HG02763 (cell line): ENCODE measurements around the gene SSTR3.

ENCODE experiments used
- ATAC-seq: cut with Tn5 transposase; IDR thresholded peaks from one replicate; pipeline ENCODE4 v1.9.1; 2021; ENCODE audit warnings: mild to moderate bottlenecking, moderate library complexity; ENCODE audit not compliant: unreplicated experiment

SSTR3 gene

GRCh38 chr22:37198258-37199102 is 13.8 kb downstream of the SSTR3 start:
- no peak for ATAC-seq

DNA sequence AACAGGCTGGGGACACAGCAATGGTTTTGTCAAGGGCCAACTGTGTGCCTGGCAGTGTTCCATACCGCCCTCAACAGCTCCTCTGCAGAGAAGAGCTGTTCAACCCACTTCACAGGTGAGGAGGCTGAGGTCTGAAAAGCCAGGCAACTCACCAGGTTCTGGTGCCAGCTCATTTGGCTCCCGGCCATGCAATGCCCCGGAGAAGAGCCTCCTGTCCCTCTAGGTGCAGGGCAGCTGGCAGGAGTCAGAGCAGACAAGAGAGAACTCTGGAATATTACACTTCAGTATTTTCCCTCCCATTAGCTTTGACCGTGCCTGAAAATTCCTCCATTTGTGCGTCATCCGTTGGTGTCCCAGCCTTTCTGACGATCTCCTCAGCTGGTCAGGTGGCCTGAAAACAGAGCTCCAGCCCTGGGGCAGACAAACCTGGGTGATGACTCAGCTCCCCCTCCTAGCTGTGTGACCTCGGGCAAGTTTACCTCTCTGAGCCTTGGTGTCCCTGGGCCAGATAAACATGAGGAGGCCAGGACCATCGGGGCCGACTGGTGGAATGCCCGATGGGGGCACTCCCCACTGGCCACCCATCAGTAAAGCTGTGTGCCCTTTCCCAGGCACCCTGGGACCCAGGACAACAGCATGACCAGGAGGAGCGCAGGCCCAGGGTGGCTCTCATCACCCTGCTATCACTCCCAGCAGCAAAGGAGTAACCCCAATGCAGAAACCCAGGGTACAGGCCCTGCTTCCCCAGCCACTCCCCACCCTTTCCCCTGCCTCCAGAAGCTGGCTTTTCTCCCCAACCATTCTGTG is 14.6 kb downstream of the SSTR3 start:
- ATAC-seq: no peak

- no peak for ATAC-seq
These were observed 15.5 kb downstream of the SSTR3 start for GRCh38 chr22:37196539-37197450.

DNA sequence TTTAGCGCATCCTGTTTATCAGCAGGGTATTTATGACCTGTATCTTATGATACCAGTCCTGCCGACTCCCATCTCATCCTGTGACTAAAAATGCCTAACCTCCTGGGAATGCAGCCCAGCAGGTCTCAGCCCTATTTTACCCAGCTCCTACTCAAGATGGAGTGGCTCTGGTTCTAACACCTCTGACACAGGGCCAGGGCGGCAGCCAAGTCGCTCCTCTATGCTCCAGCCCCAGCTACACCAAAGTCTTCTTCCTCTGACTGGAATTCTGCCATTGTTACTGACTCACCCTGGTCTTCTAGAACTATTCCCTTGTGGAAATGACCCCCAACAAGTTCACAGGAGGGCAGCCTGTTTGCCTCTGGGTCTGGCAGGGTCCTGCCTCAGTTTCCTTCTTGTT is 16.4 kb downstream of the SSTR3 start:
- no peak for ATAC-seq

- no peak for ATAC-seq
These were observed 17.5 kb downstream of the SSTR3 start for GRCh38 chr22:37194750-37195149.

DNA sequence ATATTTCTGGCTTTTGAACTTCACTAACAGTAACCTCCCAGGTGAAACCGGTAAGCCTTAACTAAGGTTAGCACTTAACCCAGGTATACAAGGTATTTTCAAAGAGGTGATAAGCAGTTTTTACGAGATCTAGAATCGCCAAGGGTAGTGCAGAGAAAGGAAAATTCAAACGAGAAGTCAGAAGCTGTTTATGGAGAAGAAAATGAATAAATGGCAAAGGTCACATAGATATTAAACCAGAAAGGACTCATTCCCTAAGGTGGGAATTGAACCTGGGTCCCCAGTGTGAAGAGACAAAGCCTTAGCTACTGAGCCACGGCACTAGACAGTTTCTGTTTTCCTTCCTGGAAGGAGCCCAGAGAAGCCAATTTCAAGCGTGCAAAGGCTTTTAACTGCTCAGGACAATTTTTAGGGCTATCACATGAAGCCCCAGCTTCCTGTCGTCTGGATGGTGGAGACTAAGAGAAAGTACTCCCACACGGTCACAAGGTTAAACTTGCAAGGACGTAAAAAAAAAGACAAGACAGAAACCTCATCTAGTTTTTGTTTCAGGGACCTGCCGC is 18.6 kb downstream of the SSTR3 start:
- no peak for ATAC-seq

- ATAC-seq: no peak
These were observed 19.5 kb downstream of the SSTR3 start for GRCh38 chr22:37192741-37193140.

- ATAC-seq: no peak
These were observed 20.1 kb downstream of the SSTR3 start for GRCh38 chr22:37192204-37192603.

DNA sequence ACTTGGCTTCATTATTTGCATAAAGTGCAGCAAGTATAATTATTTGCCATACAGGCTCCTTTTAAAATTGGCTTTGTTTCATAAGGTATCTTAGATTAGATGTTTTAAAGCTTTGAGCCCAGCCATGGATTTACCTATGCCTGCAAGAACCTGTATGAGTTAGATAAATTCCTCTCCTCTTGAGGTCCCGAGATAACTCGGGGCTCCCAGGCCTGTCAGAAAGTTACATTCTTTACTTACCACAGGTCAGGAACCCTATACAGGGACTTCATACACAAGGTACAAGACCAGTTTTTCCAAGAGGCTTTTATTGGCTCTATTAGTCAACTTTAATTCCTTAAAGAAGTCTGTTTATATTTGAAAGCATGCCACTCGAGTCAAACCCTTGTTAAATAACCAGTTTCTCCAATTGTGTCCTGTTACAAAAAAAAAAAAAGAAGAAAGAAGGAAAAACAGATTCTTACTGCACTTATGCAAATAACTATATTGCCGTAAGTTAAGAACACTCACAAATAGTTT is 22.0 kb downstream of the SSTR3 start:
- no peak for ATAC-seq

- no peak for ATAC-seq
These were observed 23.3 kb downstream of the SSTR3 start for GRCh38 chr22:37188901-37189466.

DNA sequence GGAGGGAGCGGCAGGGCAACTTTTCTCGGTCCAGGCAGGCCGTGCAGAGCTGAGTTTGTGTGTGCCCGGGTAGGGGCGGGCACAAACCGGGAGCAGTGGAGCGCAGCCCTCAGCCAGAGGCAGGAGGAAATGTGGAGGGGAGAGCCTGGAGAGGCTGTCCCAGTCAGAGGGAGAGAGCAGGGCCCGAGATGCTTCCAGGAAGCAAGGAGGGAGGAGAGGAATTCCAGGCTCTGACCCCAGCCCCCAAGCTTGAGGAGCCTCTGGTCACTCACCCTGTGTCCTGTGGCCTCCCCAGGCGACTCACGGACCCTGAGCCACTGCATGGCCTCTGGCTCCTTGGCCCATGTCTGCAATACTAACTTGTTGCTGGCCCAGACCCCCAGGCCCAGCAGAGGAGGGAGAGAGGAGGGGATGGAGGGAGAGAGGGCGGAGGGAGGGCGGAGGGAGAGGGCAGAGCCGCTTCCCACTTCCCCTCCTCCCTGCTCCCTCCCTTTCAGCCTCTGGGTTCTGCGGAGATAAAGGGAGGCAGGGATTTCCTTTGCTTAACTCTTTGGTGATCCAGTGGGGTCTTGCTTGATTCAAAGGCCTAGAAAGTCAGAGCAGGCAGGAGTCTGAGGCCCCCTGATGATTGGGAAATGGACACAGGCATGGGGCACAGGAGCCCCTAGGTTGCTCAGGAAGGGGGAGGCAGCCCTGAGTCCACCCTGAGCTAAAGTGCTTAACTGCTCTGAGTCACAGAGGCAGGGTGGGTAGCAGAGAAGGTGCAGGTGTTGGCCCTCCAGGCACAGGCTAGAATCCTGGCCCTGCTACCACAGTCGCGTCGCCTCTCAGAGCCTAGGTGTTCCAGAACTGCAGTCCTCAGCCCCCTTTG is 24.2 kb downstream of the SSTR3 start, which contains the start of gene C1QTNF6:
TSS of gene C1QTNF6 (minus strand) at position 357 of the 871 bp plus-strand sequence. CDS start at position 323, 34 bp downstream.
- no peak for ATAC-seq

DNA sequence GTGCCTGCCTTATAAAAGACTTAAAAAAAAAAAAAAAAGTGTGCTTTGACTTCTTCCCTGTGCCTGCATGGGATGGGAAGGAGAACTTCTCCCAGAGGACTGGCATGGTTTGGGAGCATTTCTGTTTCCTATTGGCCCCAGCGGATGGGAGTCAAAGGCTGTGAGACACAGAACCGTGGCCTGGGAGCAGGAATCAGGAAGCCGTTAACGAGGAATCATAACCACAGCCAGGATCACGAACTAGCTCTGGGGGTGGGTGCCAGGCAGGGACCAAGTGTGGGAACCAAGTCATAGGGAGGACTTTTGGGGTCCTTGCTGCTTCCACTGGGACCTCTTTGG is 24.8 kb downstream of the SSTR3 start:
- no peak for ATAC-seq

DNA sequence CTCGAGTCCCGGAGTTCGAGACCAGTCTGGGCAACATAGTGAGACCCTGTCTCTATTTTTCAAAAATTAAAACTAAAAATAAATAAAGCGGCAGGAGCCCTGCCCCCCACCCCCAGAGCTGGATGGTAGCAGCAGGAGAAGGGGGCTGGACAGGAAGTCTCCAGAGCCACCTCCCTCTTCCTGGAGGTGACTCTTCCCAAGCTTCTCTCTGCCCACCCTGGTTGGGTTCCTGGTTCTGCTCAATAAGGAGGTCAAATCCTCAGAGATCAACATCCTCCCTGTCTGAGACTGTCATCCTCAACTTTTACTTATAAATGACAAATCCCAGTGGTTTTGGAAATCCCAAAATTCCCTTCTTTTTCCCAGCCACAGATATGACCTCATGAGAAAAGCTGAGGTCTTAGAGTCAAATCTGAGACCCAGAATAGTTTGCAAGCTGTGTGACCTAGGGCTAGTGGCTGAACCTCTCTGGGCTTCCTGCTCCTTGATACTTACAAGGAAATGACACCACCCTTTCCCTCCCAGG is 25.2 kb downstream of the SSTR3 start:
- ATAC-seq: no peak

DNA sequence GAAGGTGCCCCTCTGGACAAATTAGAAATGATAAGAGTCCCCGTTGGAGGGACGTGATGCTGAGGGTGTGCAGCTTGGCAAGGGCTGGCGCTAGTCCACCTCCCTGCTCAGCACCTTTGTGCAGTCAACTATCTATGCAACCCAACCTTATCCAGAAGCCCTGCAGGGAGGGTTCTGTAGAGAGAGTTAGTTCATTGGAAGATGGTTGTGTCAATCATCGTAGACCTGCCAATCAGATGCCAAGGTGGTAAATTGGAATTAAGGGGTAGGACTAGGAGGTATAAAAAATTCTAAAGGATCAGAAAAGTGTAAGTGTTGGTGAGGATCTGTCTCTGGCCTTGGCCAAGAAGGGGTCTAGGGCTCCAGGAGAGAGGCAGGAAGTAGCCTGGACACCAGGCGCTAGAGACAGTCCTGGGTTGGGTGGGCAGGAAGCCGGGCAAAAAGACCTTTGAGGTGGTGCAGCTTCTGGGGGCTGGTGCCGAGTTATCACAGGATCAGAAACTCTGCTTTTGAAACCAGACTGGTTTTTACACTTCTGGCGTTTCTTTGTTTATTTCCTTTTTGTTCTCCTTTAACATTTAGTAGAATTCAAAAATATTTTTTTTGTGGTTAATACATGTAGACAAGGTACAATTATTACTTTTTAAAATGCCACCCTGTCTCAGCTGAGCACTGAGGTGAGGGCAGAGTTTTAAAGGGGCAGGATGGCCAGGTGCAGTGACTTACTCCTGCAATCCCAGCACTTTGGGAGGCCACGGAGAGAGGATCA is 25.9 kb downstream of the SSTR3 start:
- ATAC-seq: no peak

DNA sequence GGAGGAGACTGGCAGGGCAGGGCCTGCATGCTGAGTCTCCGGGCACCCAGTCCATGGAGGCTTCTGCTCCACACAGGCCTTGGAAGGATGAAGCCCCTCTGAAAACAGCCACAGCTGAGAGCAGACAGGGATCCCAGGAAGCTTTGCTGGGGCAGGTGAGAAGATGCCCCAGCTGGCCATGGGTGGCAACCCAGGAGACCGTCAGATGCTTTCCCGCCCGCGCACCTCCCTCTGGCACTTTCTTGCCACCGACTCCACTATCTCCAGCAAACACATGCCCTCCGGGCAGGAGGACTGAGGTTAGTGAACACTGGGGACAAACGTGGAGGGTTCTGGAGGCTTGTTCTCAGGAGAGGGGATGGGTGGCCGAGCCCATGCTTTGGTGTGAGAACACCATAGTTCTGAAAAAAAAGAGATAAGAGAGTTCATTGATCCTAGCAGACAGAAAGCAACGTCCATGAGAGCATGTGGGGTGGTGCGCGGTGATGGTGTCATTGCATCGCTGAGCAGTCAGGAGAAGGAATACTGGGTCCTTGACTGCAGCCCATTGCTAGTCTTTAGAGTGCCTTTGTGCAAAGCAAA is 26.5 kb downstream of the SSTR3 start:
- ATAC-seq: no peak

- ATAC-seq: no peak
These were observed 27.3 kb downstream of the SSTR3 start for GRCh38 chr22:37184816-37185541.

DNA sequence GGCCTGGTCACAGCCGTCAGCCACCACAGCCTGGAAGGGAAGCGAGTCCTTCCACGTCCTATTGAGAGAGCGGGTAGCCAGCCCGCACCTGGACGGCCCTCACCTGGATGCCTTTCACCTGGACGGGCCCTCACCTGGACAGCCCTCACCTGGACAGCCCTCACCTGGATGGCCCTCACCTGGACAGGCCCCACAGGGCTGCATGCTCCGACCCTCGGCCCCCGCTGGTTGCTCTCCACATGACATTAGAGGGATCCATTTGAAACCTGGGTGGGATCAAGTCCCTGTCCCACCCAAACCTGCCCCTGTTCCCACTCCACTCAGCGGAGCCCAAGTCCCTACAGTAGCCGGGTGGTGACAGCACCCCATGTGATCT is 27.9 kb downstream of the SSTR3 start:
- ATAC-seq: no peak
